ENCODE results near the gene ADAMTS1.
A peak's percentile ranks its signal among the peaks of the same experiment; 100 is the strongest.

ADAMTS1 gene

GRCh38 chr21:26844258-26845065, 747 bp downstream of the ADAMTS1 start:
- no peak for DNase-seq

DNA sequence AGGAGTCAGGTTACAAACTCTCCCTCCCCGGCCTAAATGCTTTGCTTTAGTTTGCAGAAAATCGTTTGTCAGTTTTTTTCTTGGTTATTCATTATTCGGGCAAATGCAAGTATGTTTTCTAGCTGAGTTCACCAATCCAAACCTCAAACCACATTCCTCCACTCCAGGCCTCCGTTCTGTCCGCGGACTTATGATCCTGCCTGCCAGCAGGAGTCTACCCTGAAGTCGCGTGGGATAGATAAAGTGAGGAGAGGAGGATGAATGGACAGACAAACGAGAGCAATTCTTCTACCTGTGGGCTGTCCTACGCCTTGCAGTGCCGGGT, 1.3 kb downstream of the ADAMTS1 start:
- DNase-seq = no peak

- DNase-seq = peak; percentile 39 to 41
Observed at GRCh38 chr21:26842974-26843932, 2.0 kb downstream of the ADAMTS1 start.

GRCh38 chr21:26842300-26842699, 2.9 kb downstream of the ADAMTS1 start:
- no peak for DNase-seq

DNA sequence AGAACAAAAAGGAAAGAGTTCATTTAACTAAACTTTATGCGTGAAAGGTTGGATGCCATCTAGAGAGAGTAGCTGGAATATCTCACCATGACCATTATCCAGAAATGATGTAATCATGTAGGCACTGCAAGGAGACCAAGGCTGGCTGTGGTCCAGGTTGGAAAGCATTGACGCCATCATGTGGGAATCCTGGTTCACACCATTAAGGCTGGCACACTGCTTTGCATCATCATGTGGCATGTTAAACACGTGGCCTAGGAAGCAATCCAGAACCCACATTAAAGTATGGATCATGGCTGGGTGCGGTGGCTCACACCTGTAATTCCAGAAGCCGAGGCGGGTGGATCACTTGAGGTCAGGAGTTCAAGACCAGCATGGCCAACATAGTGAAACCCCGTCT, 4.3 kb downstream of the ADAMTS1 start:
- DNase-seq = no peak

DNA sequence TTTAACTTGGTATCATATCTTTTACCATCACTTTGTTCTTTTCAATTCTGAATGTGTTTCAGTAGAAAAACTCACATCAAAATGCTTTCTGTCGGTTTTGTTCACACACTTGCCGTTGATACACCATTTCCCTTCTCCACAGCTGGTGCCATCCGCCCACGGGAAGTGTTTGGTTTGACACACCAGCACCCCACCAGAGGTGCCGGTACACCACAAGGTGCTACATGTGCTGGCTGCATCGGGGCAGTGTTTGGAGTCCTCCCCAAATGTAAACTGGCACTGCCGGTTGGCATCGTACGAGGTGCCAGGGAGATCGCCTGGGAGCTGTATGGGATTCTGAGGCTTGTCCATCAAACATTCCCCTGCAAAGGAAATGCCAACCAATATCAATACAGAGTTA, 5.0 kb downstream of the ADAMTS1 start:
- peak in 1 of 2 donors; percentile 18 for DNase-seq

DNA sequence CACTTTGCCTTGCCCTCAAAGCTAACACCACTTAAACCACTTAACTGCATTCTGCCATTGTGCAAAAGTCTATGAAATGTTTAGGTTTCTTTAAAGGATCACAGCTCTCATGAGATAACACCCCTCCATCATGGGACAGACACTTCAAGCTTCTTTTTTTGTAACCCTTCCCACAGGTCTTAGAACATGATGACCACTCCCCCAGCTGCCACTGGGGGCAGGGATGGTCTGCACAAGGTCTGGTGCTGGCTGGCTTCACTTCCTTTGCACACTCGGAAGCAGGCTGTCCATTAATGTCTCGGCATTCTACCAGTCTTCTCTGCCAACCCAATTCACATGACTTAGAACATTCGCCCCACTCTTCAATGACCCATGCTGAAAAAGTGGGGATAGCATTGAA, 7.7 kb downstream of the ADAMTS1 start:
- DNase-seq = no peak

- DNase-seq = no peak
Observed at GRCh38 chr21:26836528-26836927, 8.7 kb downstream of the ADAMTS1 start.

DNA sequence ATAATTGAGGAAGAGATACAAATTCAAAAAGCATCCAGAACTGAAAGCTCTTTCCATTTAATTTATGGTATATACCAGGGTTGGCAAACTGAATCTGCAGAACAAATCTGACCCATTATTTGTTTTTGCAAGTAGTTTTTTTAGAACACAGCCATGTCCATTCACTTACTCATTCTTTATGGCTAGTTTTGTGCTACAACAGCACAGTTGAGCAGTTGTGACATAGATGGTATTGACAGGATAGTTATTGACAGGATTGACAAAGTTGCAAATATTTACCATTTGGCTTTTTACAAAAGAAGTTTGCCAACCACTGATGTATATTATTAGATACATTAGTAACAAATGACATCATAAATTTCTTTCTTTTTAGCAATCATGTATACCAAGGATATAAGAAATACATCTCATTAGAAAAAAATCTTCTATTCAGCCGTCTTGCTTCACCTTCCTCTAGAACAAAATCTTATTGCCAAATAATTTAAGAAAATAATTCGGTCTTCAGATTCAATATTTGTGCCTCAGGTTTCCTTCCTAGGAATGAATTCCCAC, 9.4 kb downstream of the ADAMTS1 start:
- DNase-seq = no peak

GRCh38 chr21:26835027-26835713, 10.0 kb downstream of the ADAMTS1 start:
- no peak for DNase-seq

DNA sequence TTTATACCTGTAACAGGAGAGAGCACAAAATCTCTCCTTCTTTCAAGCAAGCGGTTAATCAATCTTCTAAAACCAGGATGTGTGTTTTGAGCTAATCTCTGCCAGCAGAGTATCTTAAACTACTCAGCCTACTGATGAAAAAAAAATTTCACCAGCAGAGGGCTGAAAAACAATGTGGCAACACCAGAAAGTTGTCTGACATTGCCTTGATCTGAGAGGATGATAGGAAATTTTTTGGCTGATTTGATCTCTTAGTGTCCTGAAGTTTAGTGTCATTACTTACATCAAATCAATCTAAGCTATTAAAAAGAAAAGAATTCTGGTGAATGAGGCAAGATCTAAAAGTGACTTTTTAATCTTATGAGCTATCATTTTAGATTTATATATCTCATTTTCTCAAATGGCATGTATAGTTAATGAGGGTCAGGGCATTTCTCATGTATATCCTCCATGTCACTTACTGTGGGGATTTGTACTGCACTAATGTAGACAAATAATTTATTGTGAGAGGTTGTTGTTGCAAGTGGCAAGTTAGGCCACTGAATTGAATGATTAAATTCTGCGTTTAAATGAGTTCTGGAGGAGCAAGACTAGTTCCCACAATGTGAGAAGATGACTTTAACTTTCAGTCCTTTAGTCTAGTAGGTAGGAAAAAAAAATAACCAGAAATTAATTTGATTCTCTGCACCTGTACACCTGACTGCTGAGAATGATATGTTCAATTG, 10.9 kb downstream of the ADAMTS1 start:
- no peak for DNase-seq

DNA sequence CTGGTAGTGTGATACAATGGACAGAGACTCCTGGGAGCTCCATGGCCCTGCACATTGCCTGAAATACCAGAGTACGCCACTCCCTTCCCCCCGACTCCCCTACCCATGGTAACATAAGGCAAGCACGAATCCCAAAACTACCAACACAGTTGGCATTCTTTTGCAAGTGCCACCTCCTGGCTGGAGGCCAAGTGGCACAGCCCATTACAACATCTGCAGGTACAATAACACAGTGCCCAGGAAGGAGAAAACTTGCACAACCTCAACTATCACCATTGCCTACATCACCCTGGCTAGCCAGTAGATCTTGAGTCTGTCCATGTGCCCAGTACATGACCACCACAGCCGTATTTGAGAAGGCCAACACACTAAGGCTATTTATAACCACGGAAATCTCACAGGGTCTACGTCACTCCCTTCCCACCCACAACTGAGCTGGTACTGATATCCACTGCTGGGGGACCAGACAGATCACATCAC, 11.7 kb downstream of the ADAMTS1 start:
- no peak for DNase-seq

DNA sequence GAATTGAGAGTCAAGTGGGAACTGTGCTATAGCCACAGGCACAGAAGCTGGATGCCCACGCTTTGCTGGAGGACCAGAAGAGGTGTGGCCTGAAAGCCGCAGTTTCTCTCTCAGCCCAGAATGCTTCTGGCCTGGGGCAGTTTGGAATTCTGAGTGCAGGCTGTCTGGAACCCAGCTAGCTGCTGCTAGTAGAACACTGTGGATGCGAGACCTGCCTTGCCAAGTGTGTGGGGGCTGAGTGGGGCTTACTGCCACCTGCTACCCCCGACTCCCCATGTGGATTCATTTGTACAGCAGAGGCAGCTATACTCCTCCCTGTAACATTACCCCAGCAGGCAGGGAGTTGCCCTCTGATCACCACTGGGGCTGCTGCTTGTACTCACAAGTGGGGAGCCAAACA, 12.2 kb downstream of the ADAMTS1 start:
- no peak for DNase-seq

GRCh38 chr21:26832546-26832945, 12.7 kb downstream of the ADAMTS1 start:
- no peak for DNase-seq

DNA sequence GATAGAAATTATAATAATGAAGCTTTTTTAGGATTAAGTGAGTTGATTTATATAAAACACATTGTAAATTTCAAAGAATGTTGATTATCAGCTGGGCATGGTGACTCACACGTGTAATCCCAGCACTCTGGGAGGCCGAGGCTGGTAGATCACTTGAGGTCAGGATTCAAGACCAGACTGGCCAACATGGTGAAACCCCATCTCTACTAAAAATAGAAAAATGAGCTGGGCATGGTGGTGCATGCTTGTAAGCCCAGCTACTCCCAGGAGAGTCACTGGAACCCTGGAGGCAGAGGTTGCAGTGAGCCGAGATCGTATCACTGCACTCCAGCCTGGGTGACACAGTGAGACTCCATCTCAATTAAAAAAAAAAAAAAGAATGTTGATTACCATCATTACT, 18.4 kb downstream of the ADAMTS1 start:
- DNase-seq = no peak

DNA sequence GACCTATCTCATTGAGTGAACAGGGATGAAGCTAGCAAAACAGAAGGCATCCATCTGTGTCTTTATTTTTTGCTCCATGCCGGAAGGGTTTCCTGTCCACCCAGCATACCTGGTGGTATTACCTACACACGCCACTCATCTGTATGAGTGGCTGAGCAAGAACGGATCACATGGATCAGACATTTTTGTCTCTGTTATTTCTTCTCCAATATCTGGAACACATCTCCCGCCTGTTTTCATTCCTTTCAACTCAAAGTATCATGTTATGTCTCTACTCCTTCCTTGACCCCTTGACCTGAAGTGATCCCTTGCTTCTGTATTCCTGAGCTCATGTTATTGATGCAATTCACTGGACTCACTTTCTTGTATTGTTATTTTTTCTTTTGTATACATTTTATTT, 24.7 kb downstream of the ADAMTS1 start:
- DNase-seq = no peak

GRCh38 chr21:26819740-26820324, 25.4 kb downstream of the ADAMTS1 start:
- no peak for DNase-seq

DNA sequence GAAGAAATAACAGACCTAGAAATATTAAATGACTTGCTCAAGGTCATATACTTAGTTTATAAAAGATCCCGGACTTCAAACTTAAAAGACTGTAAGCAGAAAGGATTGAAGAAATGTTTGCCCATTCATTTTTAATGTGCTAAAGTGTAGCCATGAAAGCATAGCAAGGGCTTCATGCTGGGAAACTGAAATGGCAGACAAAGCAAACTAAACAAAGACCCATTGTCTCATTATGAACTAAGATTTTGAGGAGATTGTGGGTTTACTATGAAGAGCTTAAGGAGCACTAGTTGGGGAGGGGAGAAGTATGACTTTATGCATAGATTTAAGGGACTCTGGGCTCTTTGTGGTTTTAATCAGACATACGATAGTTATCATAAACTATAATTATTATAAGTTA, 26.3 kb downstream of the ADAMTS1 start:
- no peak for DNase-seq

GRCh38 chr21:26815197-26815596, 30.0 kb downstream of the ADAMTS1 start:
- DNase-seq = no peak

DNA sequence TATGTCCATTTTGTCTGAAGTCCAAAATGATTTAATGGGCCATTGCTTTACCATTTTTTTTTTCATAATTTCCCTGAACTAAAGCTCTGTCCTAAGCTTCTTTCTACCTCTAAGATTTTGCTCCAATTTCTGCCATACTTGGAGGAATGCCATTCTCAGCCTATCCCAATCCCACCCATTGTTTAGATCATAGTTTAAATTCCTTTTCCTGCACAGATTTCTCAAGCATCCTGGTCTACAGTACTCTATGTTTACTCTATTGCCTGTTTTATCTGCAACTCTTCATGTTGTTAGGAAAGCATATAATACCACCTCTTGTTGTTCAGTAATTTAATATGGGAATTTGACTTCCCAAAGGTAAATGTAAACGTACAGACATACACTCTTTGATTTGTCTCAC, 30.8 kb downstream of the ADAMTS1 start:
- DNase-seq = no peak

- DNase-seq = no peak
Observed at GRCh38 chr21:26813426-26813998, 31.7 kb downstream of the ADAMTS1 start.

- no peak for DNase-seq
Observed at GRCh38 chr21:26812173-26812572, 33.0 kb downstream of the ADAMTS1 start.
